Coronary artery (tissue), 2 donors: Measurements from ENCODE around the gene F8.

Experiments
- DNase-seq: peaks from one replicate; pipeline ENCODE4 v3.0.0-alpha.2; 2017; ENCODE audit warnings: low spot score
- H3K27ac ChIP-seq, 2 donors: fragments of 200-600 bp; sonication (generic); one replicate each; pipeline ENCODE4 v1.5.1; 2016 to 2019
- H3K4me3 ChIP-seq: fragments of 200-600 bp; sonication (generic); 2 replicates; pipeline ENCODE4 v1.5.1; 2016; ENCODE audit warnings: mild to moderate bottlenecking, moderate library complexity
- TF ChIP-seq, protein P1 (sequence below): fragments of 200-600 bp; sonication (generic); IDR thresholded peaks from one replicate; pipeline ENCODE4 v1.5.1; 2019; ENCODE audit warnings: antibody characterized with exemption

Gene F8

DNA sequence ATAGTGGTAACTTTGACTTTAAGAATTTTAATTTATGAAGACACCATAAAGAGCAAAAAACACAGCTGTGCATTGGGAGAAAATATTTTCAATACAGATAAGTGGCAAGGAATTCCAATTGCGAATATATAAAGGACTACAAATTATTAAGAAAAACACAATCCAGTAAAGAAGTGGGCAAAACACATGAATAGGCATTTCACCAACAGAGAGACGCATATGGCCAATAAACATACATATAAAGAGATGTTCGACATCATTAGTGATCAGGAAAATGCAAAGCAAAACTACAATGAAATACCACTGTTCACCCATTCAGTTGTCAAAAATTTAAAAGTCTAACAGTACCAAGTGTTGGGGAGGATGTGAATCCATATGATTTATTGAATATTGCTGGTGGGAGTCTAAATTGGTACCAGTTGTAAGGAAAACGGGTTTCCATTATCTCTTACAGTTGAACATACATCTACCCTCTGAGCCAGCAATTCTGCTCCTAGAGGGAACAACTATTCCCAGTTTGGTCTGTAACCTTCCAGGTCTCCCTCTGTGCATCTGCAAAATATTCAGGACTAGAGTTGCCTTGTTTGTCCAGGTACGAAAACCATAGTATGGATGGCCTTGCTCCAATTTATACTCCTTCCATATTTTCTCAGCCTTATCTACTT lies 215.6 kb downstream of the F8 start:
- no peak overlapping the region for H3K27ac ChIP-seq
- DNase-seq, result no peak
- no peak overlapping the region for H3K4me3 ChIP-seq
- TF ChIP-seq, protein P1, sequence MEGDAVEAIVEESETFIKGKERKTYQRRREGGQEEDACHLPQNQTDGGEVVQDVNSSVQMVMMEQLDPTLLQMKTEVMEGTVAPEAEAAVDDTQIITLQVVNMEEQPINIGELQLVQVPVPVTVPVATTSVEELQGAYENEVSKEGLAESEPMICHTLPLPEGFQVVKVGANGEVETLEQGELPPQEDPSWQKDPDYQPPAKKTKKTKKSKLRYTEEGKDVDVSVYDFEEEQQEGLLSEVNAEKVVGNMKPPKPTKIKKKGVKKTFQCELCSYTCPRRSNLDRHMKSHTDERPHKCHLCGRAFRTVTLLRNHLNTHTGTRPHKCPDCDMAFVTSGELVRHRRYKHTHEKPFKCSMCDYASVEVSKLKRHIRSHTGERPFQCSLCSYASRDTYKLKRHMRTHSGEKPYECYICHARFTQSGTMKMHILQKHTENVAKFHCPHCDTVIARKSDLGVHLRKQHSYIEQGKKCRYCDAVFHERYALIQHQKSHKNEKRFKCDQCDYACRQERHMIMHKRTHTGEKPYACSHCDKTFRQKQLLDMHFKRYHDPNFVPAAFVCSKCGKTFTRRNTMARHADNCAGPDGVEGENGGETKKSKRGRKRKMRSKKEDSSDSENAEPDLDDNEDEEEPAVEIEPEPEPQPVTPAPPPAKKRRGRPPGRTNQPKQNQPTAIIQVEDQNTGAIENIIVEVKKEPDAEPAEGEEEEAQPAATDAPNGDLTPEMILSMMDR, result no peak

DNA sequence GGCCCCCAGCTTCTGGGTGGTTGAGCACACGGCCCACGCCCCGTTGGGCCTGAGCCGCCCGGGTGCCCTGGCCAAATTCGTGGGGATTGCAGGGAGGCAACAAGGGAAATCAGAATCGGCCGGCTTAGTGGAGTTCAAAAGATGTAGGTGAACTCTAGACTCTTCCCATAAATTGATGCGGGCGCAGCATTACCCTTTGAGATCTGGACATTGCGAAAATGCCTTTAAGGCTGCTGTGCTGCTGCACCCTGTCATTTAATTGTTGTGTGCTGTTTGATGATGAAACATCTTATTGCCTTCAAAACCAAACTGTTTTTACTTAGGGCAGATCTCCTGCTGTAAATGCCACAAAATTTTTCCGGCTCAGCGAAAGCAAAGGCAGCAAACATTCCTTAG lies 216.8 kb downstream of the F8 start:
- Histone ChIP-seq H3K4me3 (peak overlapping the region; percentile 79), H3K27ac (peak overlapping the region; percentile 42 to 81)
- TF ChIP-seq, protein P1, result no peak
- DNase-seq, result no peak

DNA sequence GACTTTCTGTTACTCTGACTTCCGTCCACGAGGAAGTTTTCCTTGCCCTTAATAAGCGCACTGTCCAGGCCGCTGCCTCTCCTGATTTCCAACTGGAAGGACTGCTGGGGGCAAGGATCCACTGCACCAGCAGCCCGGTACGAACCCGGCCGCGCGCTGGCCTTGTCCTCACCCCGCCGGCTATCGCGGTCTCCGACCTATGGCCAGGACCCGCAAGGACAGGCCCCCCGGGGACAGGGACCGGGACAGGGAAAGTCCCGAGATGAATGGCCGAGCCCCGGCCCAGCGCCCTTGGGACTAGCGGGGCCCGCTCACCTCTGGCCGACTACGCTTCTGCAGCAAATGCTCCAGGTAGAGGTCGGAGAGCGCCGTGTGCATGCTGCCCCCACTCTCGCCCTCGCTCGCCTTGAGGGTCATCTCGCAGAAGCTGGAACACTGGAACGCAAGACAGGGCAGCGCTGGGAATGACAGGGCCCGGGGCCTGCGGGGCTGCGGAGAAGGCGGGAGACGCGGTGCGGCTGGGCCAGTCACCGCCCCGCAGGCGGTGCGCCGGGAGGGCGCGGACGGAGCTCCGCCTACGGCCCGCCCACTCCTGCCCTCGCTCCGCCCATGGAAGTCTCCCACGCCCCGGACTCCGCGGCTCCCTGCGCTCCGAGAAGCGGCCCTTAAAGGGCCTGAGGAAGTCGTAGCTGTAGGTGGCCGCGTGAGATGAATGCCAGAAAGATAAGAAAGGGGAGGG lies 217.4 kb downstream of the F8 start, which contains the start of gene MPP1:
MPP1 (minus strand) TSS at position 529 of the 739 bp plus-strand sequence; CDS start at position 417, 112 bp downstream.
- TF ChIP-seq, protein P1, result no peak
- DNase-seq, result peak; percentile 80
- H3K4me3 ChIP-seq, result peak within 1 kb of the TSS; percentile 79
- peak within 1 kb of the TSS; percentile 42 to 81 for H3K27ac ChIP-seq

DNA sequence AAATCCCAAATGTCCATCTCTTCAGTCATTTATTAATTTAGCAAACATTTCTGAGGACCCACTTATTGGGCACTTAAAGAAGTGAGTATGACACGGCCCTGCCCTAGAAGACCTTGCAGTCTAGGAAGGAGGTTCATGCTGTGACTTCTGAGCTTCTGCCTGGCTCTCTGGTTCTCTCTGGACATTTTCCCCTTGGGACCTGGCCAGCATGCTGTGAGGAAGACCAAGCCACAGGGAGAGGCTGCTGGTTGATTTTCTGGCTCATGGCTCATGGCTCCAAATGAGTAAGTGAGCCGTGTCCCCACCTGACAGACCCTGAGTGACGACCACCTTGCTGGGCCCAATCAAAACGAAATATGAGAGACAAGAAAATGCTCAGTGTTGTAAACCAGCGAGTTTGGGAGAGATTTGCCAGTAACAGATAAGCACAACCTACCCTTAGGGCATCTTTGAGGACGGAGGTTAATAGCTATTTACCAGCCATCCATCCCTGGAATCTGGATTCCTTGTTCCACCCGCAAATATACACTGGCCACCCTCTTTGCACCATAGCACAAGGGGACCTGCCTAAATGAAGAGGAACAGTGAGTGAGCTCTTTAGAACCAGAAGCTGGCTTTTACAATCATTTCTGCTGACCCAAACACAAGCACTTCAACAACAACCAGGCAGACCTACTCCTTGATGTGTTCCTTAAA lies 218.1 kb downstream of the F8 start:
- no peak for DNase-seq
- Histone ChIP-seq H3K4me3 (peak overlapping the region; percentile 79), H3K27ac (peak overlapping the region; percentile 42 to 81)
- TF ChIP-seq, protein P1, result no peak

DNA sequence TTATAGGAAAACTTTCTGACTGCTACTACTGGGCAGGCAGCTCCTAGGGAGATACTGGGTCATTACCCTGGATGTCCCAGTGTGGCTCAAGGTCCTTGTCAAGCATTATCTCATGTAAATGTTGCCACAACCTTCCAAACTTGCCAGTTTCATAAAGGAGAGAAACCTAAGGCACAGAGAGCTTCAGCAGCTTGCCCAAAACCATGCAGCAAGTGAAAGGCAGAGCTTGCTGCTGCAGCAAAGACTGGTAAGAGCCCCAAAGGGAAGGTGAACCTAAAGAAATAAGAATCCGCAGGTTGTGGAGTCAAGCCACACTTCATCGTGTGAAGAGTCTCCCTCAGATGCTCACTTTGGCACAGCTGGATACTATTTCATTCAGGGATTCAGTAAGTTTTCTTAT lies 219.6 kb downstream of the F8 start:
- no peak overlapping the region for H3K27ac ChIP-seq
- no peak overlapping the region for H3K4me3 ChIP-seq
- TF ChIP-seq, protein P1, result no peak
- no peak for DNase-seq

DNA sequence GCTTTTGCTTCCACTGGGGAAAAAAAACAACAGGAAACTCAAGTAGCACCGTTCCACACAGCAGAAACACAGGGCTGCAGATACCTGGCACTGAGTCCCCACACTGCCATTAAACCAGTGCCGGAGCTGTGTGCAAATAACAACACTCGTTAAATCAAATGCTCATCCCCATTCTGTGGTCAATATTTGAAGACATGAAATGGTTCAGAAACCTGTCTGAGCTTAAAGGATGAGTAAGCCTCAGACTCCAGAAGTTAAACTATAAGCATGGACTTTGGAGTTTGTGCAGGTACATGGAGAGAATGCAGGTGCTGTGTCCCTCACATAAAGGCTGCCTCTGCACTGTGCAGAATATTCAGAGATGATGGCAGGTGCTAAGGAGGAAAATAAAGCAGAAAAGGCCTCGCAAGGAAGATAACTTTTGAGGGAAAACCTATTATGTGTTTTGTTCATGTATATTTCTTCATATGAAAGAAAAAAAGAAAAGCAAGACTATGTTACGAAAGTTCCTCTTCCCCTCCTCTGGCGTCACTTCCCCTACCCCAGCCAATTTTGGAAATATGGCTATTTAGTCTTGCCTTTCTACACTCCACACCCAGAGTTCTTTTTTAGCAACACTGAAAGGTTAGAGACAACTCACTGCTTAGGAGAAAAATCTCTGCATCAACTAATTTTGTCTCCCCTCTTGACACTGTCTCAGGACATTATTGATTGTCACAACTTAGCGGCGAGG lies 221.9 kb downstream of the F8 start:
- Histone ChIP-seq H3K27ac (peak overlapping the region in 1 of 2 donors; percentile 66), H3K4me3 (no peak overlapping the region)
- no peak for DNase-seq
- TF ChIP-seq, protein P1, result no peak
